K562 (cell line): ENCODE results near the gene DNASE1L3. TPM values are rescaled to one million over a fixed set of nuclear protein-coding genes. Genes with fewer than 3 reads are reported as not detected.

Experiments
- ATAC-seq: fragments of 200-7000 bp; cut with Tn5 transposase; 3 replicates; pipeline ENCODE4 v1.9.1; 2020; ENCODE audit warnings: moderate library complexity
- BruUV-seq: library from RNA; stranded (reverse); fragments of 400-500 nt; replicated peaks from 2 replicates; lab custom pipeline; 2021; lab: Mats Ljungman, UMichigan
- CTCF ChIA-PET: fragments of 300-600 bp; formaldehyde crosslinking; extraction: SDS; loops from one replicate; lab custom pipeline; 2021; ENCODE audit warnings: low intra/inter-chr PET ratio; lab: Yijun Ruan, JAX
- POLR2A ChIA-PET: fragments of 300-600, 350-650 bp; sonication (Branson Sonifier 250); formaldehyde crosslinking; extraction: SDS; loops from one replicate; lab custom pipeline; 2021; ENCODE audit warnings: antibody characterized with exemption, inconsistent platforms; lab: Yijun Ruan, JAX
- DNase-seq, 4 experiments: peaks; one replicate each; pipeline versions ENCODE4 v3.0.0 to v3.0.0-alpha.2; 2011 to 2018; ENCODE audit warnings: low spot score in 3 of 4, mixed read lengths in 3 of 4; ENCODE audit errors: extremely low read depth in 1 of 4
- FAIRE-seq: peaks from 2 replicates; lab custom pipeline; 2011; peaks lifted over from hg19 to GRCh38; lab: Jason Lieb, UNC
- H2AFZ ChIP-seq: 2 replicates; pipeline ENCODE4 v1.6.0; 2011; ENCODE audit warnings: low read depth, low read length, control low read depth, inconsistent platforms
- H3K27ac ChIP-seq: fragments of 200-600 bp; 3 replicates; pipeline ENCODE4 v1.8.0; 2011; ENCODE audit warnings: low read depth, mild to moderate bottlenecking, control low read depth, inconsistent platforms, low read length, moderate library complexity, mixed read lengths; ENCODE audit errors: extremely low read depth
- H3K27me3 ChIP-seq, 2 experiments: fragments of 300-600 bp in 1 of 2; 2 replicates in 1 of 2; 3 replicates in 1 of 2; pipeline versions ENCODE4 v1.6.0 to v1.8.0; 2011; ENCODE audit warnings: inconsistent platforms in 2 of 2, low read length in 2 of 2, mild to moderate bottlenecking in 1 of 2, mixed read lengths in 1 of 2, moderate library complexity in 1 of 2; ENCODE audit not compliant: control insufficient read depth in 2 of 2, insufficient read depth in 2 of 2
- H3K36me3 ChIP-seq: fragments of 300-600 bp; 3 replicates; pipeline ENCODE4 v1.8.0; 2011; ENCODE audit warnings: mild to moderate bottlenecking, low read length, inconsistent platforms; ENCODE audit not compliant: control insufficient read depth, insufficient read depth
- H3K4me1 ChIP-seq, 2 experiments: fragments of 200-600 bp in 1 of 2; replicated peaks in 1 of 2; 2 replicates in 1 of 2; 3 replicates in 1 of 2; pipeline versions ENCODE4 v1.5.1 to v1.8.0; 2011; ENCODE audit warnings: inconsistent platforms in 2 of 2, low read length in 2 of 2, mild to moderate bottlenecking in 1 of 2, mixed read lengths in 1 of 2, moderate library complexity in 1 of 2; ENCODE audit not compliant: control insufficient read depth in 2 of 2, insufficient read depth in 2 of 2
- H3K4me2 ChIP-seq: 2 replicates; pipeline ENCODE4 v1.6.1; 2011; ENCODE audit warnings: low read length, control low read depth, inconsistent platforms, mixed read lengths; ENCODE audit not compliant: insufficient read depth
- H3K4me3 ChIP-seq: fragments of 200-600 bp; sonication (generic), shearing (Covaris generic); 2 replicates; pipeline ENCODE4 v1.5.1; 2016; ENCODE audit warnings: control low read depth, inconsistent platforms
- H3K79me2 ChIP-seq: fragments of 200-600 bp; 3 replicates; pipeline ENCODE4 v1.8.0; 2011; ENCODE audit warnings: low read length, inconsistent platforms; ENCODE audit not compliant: control insufficient read depth, insufficient read depth
- H3K9ac ChIP-seq, 2 experiments: 2 replicates each; pipeline versions ENCODE4 v1.6.0 to v1.6.1; 2011; ENCODE audit warnings: low read depth in 2 of 2, low read length in 2 of 2, control low read depth in 1 of 2, inconsistent platforms in 1 of 2, mild to moderate bottlenecking in 1 of 2, mixed read lengths in 1 of 2; ENCODE audit not compliant: insufficient read depth in 1 of 2
- H3K9me1 ChIP-seq: one replicate; pipeline ENCODE4 v1.6.0; 2011; ENCODE audit warnings: inconsistent platforms, mild to moderate bottlenecking, low read length, moderate library complexity; ENCODE audit not compliant: control insufficient read depth, insufficient read depth
- H3K9me3 ChIP-seq: replicated peaks from 2 replicates; pipeline ENCODE4 v1.5.1; 2011; ENCODE audit warnings: low read depth, low read length, inconsistent platforms; ENCODE audit not compliant: control insufficient read depth, insufficient read depth
- H4K20me1 ChIP-seq: replicated peaks from 2 replicates; pipeline ENCODE4 v1.6.1; 2011; ENCODE audit warnings: low read length, inconsistent platforms, mixed read lengths; ENCODE audit not compliant: control insufficient read depth, insufficient read depth
- C11orf30 ChIP-seq: fragments of 450-650 bp; IDR thresholded peaks from 2 replicates; pipeline ENCODE4 v1.6.1; 2016; ENCODE audit warnings: low read depth, mild to moderate bottlenecking
- DIDO1 ChIP-seq: fragments of 450-650 bp; IDR thresholded peaks from 2 replicates; pipeline ENCODE4 v1.6.1; 2016; ENCODE audit warnings: low read depth, missing biosample characterization, missing genetic modification characterization
- FOXJ3 ChIP-seq: sonication (generic); formaldehyde crosslinking; IDR thresholded peaks from 2 replicates; pipeline ENCODE4 v1.4.0; 2020; ENCODE audit warnings: mild to moderate bottlenecking, missing genetic modification reagents
- NONO ChIP-seq, 2 experiments: fragments of 200-400 bp in 1 of 2; fragments of 450-650 bp in 1 of 2; formaldehyde crosslinking in 1 of 2; IDR thresholded peaks; 2 replicates each; pipeline ENCODE4 v1.6.1; 2017; ENCODE audit warnings: low read depth in 2 of 2, mild to moderate bottlenecking in 2 of 2, moderate library complexity in 2 of 2, low read length in 1 of 2
- PCBP2 ChIP-seq: fragments of 200-400 bp; formaldehyde crosslinking; IDR thresholded peaks from 2 replicates; pipeline ENCODE4 v1.6.1; 2018; ENCODE audit warnings: low read length, low read depth, mild to moderate bottlenecking, moderate library complexity; ENCODE audit not compliant: poor library complexity, severe bottlenecking
- POLR3G ChIP-seq: IDR thresholded peaks from 2 replicates; pipeline ENCODE4 v1.6.1; 2011; ENCODE audit not compliant: insufficient read length, insufficient replicate concordance; ENCODE audit errors: extremely low read depth
- RUNX1 ChIP-seq: sonication (generic); IDR thresholded peaks from 2 replicates; pipeline ENCODE4 v1.6.1; 2016; ENCODE audit warnings: antibody characterized with exemption, low read depth
- SRSF9 ChIP-seq: fragments of 200-400 bp; formaldehyde crosslinking; IDR thresholded peaks from 2 replicates; pipeline ENCODE4 v1.6.1; 2017; ENCODE audit warnings: low read depth, low read length, borderline replicate concordance
- WGBS: fragments of 100-300 bp; shearing (Covaris generic); methylation state at CpG from one replicate; pipeline ENCODE4 v1.1.6; 2016; ENCODE audit warnings: low coverage, mixed read lengths; ENCODE audit not compliant: insufficient coverage; ENCODE audit errors: missing lambda C conversion rate; 5-methylcytosine and 5-hydroxymethylcytosine counted together
- in situ Hi-C: fragments of 300-500 bp; cut with MboI; formaldehyde crosslinking; loops from 4 replicates; pipeline ENCODE4 v1.15.0; 2018; ENCODE audit warnings: inconsistent platforms, mixed read lengths
- intact Hi-C: fragments of 100-400 bp; cut with micrococcal nuclease; formaldehyde crosslinking; loops from 2 replicates; pipeline ENCODE4 v1.14.2; 2022
- polyA plus RNA-seq, 8 experiments: library from polyadenylated mRNA; depleted of rRNA in 4 of 8; stranded (reverse) in 5 of 8; unstranded in 3 of 8; fragments of >200 nt; fragmentation: Nextera tagmentation in 2 of 8; fragmentation: Illumina TruSeq in 1 of 8; extraction: Ambion mirVana in 2 of 8; extraction: Trizol in 1 of 8; gene quantifications; 2 replicates each; pipeline versions ENCODE4 v1.2.1 to v1.2.3, GENCODE V29; 2011 to 2014; ENCODE audit warnings: inconsistent platforms in 1 of 8, missing spikeins in 1 of 8
- total RNA-seq, 7 experiments: library from RNA; depleted of rRNA in 6 of 7; stranded (reverse); fragments of >200 nt in 6 of 7; fragmentation: Illumina TruSeq in 2 of 7; extraction: Trizol in 2 of 7; gene quantifications; 2 replicates each; pipeline versions ENCODE4 v1.2.1 to v1.2.3, GENCODE V29; 2011 to 2021; ENCODE audit warnings: low replicate concordance in 1 of 7

Gene DNASE1L3
- total and polyA plus RNA-seq, 9 of the 15 experiments (the other 6 are each of a cell fraction or from before 2014, with no cell fraction given): 0.06 TPM; not detected in 8

DNA sequence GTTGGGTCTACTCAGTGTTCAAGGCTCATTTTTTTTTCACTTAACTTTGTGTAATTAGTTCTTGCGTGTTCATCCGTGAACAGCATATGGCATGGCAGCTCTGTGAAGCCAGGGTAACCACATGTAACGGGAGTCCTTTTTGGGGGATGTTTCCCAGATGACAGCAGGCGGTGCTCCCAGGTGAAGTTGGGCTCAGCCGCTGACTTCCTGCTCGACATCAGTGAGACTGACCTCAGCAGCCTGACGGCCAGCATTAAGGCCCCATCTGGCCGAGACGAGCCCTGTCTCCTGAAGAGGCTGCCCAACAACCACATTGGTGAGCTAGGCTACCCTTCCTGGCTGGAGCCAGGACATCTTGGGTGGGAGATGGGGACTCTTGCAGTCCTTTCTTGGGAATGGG lies 62.7 kb downstream of the DNASE1L3 start:
- no peak for DNase-seq
- intact Hi-C loops: no loop called here
- Histone ChIP-seq H3K9ac (no peak overlapping the region), H2AFZ (no peak overlapping the region), H3K9me3 (no peaks in the 10 kb centered on the region), H3K4me2 (no peak overlapping the region), H4K20me1 (no peaks in the 10 kb centered on the region), H3K9me1 (no peaks in the 10 kb centered on the region)
- 89% methylated on average over 4 of the region's 9 CpGs for WGBS
- no TSS peak for BruUV-seq
- TF ChIP-seq C11orf30: no peak
- no peak for TF ChIP-seq SRSF9
- no peak for TF ChIP-seq FOXJ3 (CRISPR knock-in tag)
- no peak for TF ChIP-seq PCBP2
- no peak for TF ChIP-seq NONO (IDR thresholded peaks at IDR 0.05; ENCODE audit: low read depth in 2 of 2, low read length in 1 of 2)
- TF ChIP-seq RUNX1: no peak
- no peak for TF ChIP-seq POLR3G
- TF ChIP-seq DIDO1: no peak
- TF ChIP-seq, all 486 proteins: peak for 0
- Histone ChIP-seq H3K4me1 (peaks cover 0 to 4% of the 10 kb centered on the region in 2 experiments; a peak in 2 of 5 replicates), H3K79me2 (no peaks in the 10 kb centered on the region), H3K27me3 (no peaks in the 10 kb centered on the region), H3K27ac (no peak overlapping the region), H3K36me3 (peaks cover 65% of the 10 kb centered on the region; the same call in 2 of the 3 replicates), H3K4me3 (no peak overlapping the region)
- ChIA-PET CTCF (no interaction called here), POLR2A (interaction anchor here (0.6 to 1.0 kb wide), 2 partner anchors 10 to 136 kb away, joined by 4 read pairs; no protein-coding TSS in a partner anchor)
- in situ Hi-C loops: no loop called here
- FAIRE-seq (no peak), ATAC-seq (no peak)
